ENCODE measurements around the gene TMEM51.

Gene TMEM51

DNA sequence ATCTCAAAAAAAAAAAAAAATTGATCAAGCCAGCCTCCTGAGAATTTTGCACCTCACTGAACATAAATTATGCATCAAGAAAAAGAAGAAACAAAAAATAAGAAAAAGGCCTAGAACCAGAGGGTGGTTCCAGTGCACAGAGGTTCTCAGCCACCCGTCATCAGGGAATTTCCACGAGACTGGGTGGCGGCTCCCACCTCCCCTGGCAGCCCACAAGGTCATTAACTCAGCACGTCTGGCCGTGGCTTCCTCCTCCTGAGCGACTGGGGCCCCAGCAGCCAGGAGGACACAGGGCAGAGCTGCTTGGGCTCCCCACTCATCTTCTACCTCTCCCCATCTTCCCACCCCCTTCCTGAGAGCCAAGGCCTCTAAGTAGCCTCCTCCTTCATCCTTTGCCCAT lies 15.7 kb upstream of the TMEM51 start:
- no peak for TF ChIP-seq MAX (IDR thresholded peaks at IDR 0.05; ENCODE audit: low read depth, low read length)
- TF ChIP-seq, protein P1, sequence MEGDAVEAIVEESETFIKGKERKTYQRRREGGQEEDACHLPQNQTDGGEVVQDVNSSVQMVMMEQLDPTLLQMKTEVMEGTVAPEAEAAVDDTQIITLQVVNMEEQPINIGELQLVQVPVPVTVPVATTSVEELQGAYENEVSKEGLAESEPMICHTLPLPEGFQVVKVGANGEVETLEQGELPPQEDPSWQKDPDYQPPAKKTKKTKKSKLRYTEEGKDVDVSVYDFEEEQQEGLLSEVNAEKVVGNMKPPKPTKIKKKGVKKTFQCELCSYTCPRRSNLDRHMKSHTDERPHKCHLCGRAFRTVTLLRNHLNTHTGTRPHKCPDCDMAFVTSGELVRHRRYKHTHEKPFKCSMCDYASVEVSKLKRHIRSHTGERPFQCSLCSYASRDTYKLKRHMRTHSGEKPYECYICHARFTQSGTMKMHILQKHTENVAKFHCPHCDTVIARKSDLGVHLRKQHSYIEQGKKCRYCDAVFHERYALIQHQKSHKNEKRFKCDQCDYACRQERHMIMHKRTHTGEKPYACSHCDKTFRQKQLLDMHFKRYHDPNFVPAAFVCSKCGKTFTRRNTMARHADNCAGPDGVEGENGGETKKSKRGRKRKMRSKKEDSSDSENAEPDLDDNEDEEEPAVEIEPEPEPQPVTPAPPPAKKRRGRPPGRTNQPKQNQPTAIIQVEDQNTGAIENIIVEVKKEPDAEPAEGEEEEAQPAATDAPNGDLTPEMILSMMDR (IDR thresholded peaks at IDR 0.05; ENCODE audit: low read depth, low read length): no peak
- TF ChIP-seq MYC (IDR thresholded peaks at IDR 0.05; ENCODE audit: low read depth, low read length): no peak
- no peak for DNase-seq (ENCODE audit: low read depth)
- no peak overlapping the region for H3K4me3 ChIP-seq (ENCODE audit: low read depth, low read length)

DNA sequence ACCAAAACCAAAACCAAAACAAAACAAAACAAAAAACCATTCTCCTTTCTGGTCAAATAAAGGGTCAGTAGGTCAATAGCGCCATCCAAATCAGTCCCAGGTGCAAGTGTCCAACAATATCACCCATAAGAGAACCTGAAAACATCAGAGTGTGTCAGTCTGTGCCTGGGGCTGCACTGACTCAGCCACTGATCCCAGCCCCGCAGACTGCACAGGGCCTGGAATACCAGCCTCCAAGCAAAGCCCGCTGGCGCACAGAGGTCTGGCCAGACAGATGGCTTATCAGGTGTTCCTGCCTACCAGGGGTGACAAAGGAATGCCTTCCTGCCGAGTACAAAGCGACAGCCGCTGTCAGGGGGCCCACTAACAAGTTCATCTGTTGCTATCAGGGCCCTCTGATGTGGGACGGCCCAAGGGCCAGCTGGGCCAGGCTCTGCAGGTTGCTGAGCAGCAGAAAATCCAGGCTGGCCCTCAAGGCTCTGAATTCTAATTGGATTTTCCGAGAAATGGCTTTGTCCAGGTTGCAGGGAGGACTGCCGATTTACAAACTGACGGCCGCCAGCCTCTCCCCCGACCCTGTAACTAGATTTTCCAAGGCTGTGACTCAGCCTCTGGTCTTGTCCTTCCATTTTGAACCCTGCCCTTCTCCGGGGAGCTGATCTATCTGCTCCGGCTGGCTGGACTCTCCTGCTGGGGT lies 13.7 kb upstream of the TMEM51 start:
- no peak overlapping the region for H3K4me3 ChIP-seq (ENCODE audit: low read depth, low read length)
- no peak for DNase-seq (ENCODE audit: low read depth)
- TF ChIP-seq MYC (IDR thresholded peaks at IDR 0.05; ENCODE audit: low read depth, low read length): no peak
- TF ChIP-seq POLR2A (IDR thresholded peaks at IDR 0.05; ENCODE audit: extremely low read depth, insufficient read length): no peak
- TF ChIP-seq, protein P1 (IDR thresholded peaks at IDR 0.05; ENCODE audit: low read depth, low read length): no peak
- no peak for TF ChIP-seq MAX (IDR thresholded peaks at IDR 0.05; ENCODE audit: low read depth, low read length)

- DNase-seq (ENCODE audit: low read depth): no peak
Observed at GRCh38 chr1:15141935-15142539, 11.5 kb upstream of the TMEM51 start.

DNA sequence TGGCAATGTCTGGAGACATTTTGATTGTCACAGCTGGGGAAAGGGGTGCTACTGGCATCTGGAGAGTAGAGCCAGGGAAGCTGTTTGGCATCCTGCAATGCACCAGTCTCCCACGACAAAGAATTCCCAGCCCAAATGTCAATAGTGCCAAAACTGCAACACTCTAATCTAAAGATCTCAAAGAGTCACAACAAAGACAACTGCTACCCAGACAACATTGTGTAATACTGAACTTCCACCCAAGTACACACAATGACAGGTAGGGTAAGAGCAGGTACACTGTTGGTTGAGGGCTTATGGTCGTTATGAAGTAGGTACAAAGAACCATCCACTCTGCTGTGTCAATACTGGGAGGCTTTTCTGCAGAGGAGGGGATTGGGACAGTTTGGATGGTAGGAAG lies 8.2 kb upstream of the TMEM51 start:
- no peak overlapping the region for H3K4me3 ChIP-seq (ENCODE audit: low read depth, low read length)
- no peak for DNase-seq (ENCODE audit: low read depth)
- TF ChIP-seq POLR2A (IDR thresholded peaks at IDR 0.05; ENCODE audit: extremely low read depth, insufficient read length) (no peak), MYC (IDR thresholded peaks at IDR 0.05; ENCODE audit: low read depth, low read length) (no peak), MAX (IDR thresholded peaks at IDR 0.05; ENCODE audit: low read depth, low read length) (no peak)
- TF ChIP-seq, protein P1 (IDR thresholded peaks at IDR 0.05; ENCODE audit: low read depth, low read length): no peak

More at GRCh38 chr1:15141935-15142539, 11.5 kb upstream of the TMEM51 start:
- no peak for TF ChIP-seq POLR2A (IDR thresholded peaks at IDR 0.05; ENCODE audit: extremely low read depth, insufficient read length)
- no peak overlapping the region for H3K4me3 ChIP-seq (ENCODE audit: low read depth, low read length)

DNA sequence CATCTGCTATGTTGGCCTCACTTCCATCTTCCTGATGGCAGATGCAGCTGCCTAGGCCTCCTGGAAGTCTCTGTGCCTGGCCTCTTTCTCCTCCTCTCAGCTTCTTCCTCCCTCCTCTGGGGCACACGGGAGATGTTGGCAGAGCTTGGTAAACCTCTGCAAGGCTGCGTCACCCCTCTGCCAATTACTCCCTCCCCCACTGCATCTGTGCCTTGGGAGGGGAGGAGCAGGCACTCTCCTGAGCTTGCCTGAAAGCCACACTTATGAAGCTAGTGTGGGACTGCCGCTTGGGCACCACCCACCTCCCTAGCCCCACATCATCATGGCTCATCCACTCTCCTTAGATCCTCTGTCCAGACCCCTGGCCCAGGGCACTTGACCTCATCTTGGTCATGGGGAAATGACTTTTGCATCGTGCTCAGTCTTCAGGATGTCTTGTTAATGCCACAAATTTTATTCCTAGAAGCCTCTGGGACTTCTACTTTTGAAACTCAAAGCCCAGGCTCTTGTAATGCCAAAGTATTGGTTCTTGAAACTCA lies 7.3 kb upstream of the TMEM51 start:
- no peak overlapping the region for H3K4me3 ChIP-seq (ENCODE audit: low read depth, low read length)
- no peak for DNase-seq (ENCODE audit: low read depth)
- TF ChIP-seq POLR2A (IDR thresholded peaks at IDR 0.05; ENCODE audit: extremely low read depth, insufficient read length): no peak
- TF ChIP-seq, protein P1 (IDR thresholded peaks at IDR 0.05; ENCODE audit: low read depth, low read length): no peak
- TF ChIP-seq MYC (IDR thresholded peaks at IDR 0.05; ENCODE audit: low read depth, low read length): no peak
- no peak for TF ChIP-seq MAX (IDR thresholded peaks at IDR 0.05; ENCODE audit: low read depth, low read length)

DNA sequence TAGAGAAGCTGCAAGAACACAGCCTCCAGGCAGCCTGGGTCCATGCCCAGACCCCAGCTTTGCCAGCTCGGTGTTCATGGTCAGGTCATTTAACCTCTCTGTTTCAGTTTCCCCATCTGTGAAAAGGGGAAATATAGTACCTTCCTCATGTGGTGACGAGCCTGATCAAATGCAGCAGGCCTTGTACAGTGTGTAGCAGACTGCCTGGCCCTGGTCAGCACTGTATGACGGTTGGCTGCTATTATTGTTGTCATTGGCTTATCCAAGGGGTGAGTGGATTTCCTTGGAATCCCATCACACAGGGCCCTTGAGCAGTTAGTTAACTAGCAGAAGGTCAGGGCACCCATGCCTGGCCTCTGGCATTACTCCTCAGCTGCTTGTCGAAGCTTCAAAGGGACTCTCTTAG lies 6.6 kb upstream of the TMEM51 start:
- no peak overlapping the region for H3K4me3 ChIP-seq (ENCODE audit: low read depth, low read length)
- TF ChIP-seq, protein P1 (IDR thresholded peaks at IDR 0.05; ENCODE audit: low read depth, low read length): no peak
- TF ChIP-seq MYC (IDR thresholded peaks at IDR 0.05; ENCODE audit: low read depth, low read length): no peak
- no peak for TF ChIP-seq POLR2A (IDR thresholded peaks at IDR 0.05; ENCODE audit: extremely low read depth, insufficient read length)
- TF ChIP-seq MAX (IDR thresholded peaks at IDR 0.05; ENCODE audit: low read depth, low read length): no peak
- DNase-seq (ENCODE audit: low read depth): no peak
